ENCODE measurements around the gene FAM78A.
"Not testable (repeated sequence)": the region's sequence is repeated elsewhere in the genome, so short reads cannot be mapped to it uniquely, and the experiment has no call there.

FAM78A gene

DNA sequence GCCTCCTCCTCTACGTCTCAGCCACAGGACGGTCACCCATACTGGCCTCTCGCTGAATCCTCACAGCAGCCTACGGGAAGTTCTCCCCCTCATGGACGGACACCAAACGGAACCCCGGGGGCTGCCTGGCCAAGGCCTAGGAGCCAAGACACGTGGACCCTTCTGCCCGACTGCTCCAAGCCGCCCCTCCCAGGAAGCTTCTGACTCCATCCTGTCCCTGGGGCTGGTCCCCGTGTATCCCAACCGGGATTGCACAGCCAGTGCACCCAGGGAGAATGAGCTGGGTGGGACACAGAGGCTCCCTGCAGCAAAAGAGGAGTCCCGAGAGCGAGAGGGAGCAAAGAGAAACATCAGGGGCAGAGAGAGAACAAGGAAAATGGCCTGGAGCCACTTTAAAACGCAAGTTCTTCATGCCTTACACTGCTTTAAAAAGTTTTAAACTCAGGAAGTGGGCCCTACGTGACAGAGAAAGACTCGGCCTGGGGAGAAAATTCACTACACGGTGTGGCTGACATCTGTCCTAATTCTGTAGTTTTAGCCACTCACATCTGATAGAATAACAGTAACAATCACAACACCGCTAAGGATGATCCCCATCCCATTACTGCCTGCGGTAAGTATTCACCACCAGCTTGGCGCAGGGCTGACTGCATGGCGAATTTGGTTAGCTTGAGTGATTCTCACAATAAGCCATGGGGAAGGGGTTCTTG is 3.0 kb downstream of the FAM78A start:
- H2AFZ ChIP-seq (ENCODE audit: low read depth, low read length, severe bottlenecking), result no peak overlapping the region
- peak overlapping the region; percentile 64 for H3K9ac ChIP-seq (ENCODE audit: low read length)
- no peaks in the 10 kb centered on the region for H3K9me2 ChIP-seq (replicated peaks; ENCODE audit: insufficient read depth, low read length)
- no peaks in the 10 kb centered on the region for H3K27me3 ChIP-seq (ENCODE audit: low read length)
- no peaks in the 10 kb centered on the region for H3K36me3 ChIP-seq (ENCODE audit: low read length)
- H3K9me3 ChIP-seq (ENCODE audit: insufficient read depth, low read length), result no peaks in the 10 kb centered on the region
- TF ChIP-seq, protein P1, sequence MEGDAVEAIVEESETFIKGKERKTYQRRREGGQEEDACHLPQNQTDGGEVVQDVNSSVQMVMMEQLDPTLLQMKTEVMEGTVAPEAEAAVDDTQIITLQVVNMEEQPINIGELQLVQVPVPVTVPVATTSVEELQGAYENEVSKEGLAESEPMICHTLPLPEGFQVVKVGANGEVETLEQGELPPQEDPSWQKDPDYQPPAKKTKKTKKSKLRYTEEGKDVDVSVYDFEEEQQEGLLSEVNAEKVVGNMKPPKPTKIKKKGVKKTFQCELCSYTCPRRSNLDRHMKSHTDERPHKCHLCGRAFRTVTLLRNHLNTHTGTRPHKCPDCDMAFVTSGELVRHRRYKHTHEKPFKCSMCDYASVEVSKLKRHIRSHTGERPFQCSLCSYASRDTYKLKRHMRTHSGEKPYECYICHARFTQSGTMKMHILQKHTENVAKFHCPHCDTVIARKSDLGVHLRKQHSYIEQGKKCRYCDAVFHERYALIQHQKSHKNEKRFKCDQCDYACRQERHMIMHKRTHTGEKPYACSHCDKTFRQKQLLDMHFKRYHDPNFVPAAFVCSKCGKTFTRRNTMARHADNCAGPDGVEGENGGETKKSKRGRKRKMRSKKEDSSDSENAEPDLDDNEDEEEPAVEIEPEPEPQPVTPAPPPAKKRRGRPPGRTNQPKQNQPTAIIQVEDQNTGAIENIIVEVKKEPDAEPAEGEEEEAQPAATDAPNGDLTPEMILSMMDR (IDR thresholded peaks at IDR 0.05; ENCODE audit: insufficient read depth, low read length, poor library complexity, severe bottlenecking), result no peak
- TF ChIP-seq EZH2phosphoT487 (conservative IDR thresholded peaks at IDR 0.05; ENCODE audit: low read length), result no peak
- peaks cover 11% of the 10 kb centered on the region for H3F3A ChIP-seq (ENCODE audit: insufficient read depth)
- peaks cover 13% of the 10 kb centered on the region; the same call in 1 of the 2 replicates for H3K79me2 ChIP-seq (ENCODE audit: insufficient read depth, low read length)
- peak overlapping the region; percentile 46 for H3K27ac ChIP-seq (ENCODE audit: low read depth, low read length)
- H3K4me2 ChIP-seq (ENCODE audit: low read depth, low read length, poor library complexity, severe bottlenecking), result peak overlapping the region; percentile 67
- no peaks in the 10 kb centered on the region for H4K20me1 ChIP-seq (ENCODE audit: low read depth, low read length)
- peak overlapping the region; percentile 31 for H3K4me3 ChIP-seq (ENCODE audit: insufficient read depth, low read length, poor library complexity, severe bottlenecking)

DNA sequence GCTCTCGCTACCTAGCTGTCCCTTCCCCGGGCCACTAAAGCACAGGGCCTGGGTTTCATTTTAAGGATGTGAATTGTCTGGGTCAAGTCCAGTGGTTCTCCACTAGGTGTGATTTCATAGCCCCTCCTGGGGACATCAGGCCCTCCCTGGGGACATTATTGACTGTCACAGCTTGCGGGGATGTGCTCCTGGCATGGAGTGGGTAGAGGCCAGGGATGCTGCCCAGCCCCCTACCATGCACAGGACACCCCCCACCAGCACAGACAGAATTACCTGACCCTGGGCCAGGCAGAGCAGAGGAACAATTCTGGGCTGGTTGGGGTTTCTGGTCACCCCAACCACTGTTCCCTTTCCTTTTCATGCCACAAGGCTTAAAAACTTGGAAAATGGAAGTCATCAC is 4.1 kb downstream of the FAM78A start:
- H3K79me2 ChIP-seq (ENCODE audit: insufficient read depth, low read length), result peaks cover 13% of the 10 kb centered on the region; the same call in 1 of the 2 replicates
- H3K36me3 ChIP-seq (ENCODE audit: low read length), result no peaks in the 10 kb centered on the region
- H3K9me2 ChIP-seq (replicated peaks; ENCODE audit: insufficient read depth, low read length), result no peaks in the 10 kb centered on the region
- no peaks in the 10 kb centered on the region for H3K9me3 ChIP-seq (ENCODE audit: insufficient read depth, low read length)
- H3K4me3 ChIP-seq (ENCODE audit: insufficient read depth, low read length, poor library complexity, severe bottlenecking), result no peak overlapping the region
- H3K9ac ChIP-seq (ENCODE audit: low read length), result no peak overlapping the region
- H3K27ac ChIP-seq (ENCODE audit: low read depth, low read length), result peak overlapping the region; percentile 25; the same call in 1 of the 2 replicates
- no peak overlapping the region for H2AFZ ChIP-seq (ENCODE audit: low read depth, low read length, severe bottlenecking)
- H3K27me3 ChIP-seq (ENCODE audit: low read length), result no peaks in the 10 kb centered on the region
- TF ChIP-seq, protein P1 (IDR thresholded peaks at IDR 0.05; ENCODE audit: insufficient read depth, low read length, poor library complexity, severe bottlenecking), result no peak
- TF ChIP-seq EZH2phosphoT487 (conservative IDR thresholded peaks at IDR 0.05; ENCODE audit: low read length), result no peak
- peaks cover 8% of the 10 kb centered on the region for H3F3A ChIP-seq (ENCODE audit: insufficient read depth)
- H3K4me2 ChIP-seq (ENCODE audit: low read depth, low read length, poor library complexity, severe bottlenecking), result peak overlapping the region; percentile 26
- no peaks in the 10 kb centered on the region for H4K20me1 ChIP-seq (ENCODE audit: low read depth, low read length)

DNA sequence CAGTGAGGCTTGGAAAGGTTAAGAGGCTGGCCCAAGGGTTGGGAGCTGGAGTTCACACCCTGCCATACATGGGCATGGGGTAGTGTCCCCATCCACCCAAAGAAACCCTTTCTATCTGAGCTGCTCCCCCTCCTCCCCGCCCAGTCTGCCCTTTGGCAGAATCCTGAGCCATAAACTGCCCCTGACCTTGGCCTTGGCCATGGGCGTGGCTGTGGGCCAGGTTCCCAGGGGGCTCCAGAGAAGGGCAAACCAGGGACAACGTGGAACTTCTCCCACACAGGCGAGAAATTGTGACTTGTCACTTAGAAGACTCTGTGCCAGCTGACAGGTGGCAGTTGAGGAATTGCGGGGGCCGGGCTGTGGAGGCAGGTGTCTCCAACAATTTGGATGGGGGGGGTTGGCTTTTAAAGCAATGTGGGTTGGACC is 4.8 kb downstream of the FAM78A start:
- peaks cover 13% of the 10 kb centered on the region; the same call in 1 of the 2 replicates for H3K79me2 ChIP-seq (ENCODE audit: insufficient read depth, low read length)
- H3K9me2 ChIP-seq (replicated peaks; ENCODE audit: insufficient read depth, low read length), result no peaks in the 10 kb centered on the region
- no peak overlapping the region for H2AFZ ChIP-seq (ENCODE audit: low read depth, low read length, severe bottlenecking)
- TF ChIP-seq EZH2phosphoT487 (conservative IDR thresholded peaks at IDR 0.05; ENCODE audit: low read length), result no peak
- TF ChIP-seq, protein P1 (IDR thresholded peaks at IDR 0.05; ENCODE audit: insufficient read depth, low read length, poor library complexity, severe bottlenecking), result no peak
- no peak overlapping the region for H3K4me3 ChIP-seq (ENCODE audit: insufficient read depth, low read length, poor library complexity, severe bottlenecking)
- no peak overlapping the region for H3K9ac ChIP-seq (ENCODE audit: low read length)
- H3K9me3 ChIP-seq (ENCODE audit: insufficient read depth, low read length), result no peaks in the 10 kb centered on the region
- H4K20me1 ChIP-seq (ENCODE audit: low read depth, low read length), result no peaks in the 10 kb centered on the region
- no peaks in the 10 kb centered on the region for H3K36me3 ChIP-seq (ENCODE audit: low read length)
- peaks cover 8% of the 10 kb centered on the region for H3F3A ChIP-seq (ENCODE audit: insufficient read depth)
- peak overlapping the region; percentile 43 for H3K4me2 ChIP-seq (ENCODE audit: low read depth, low read length, poor library complexity, severe bottlenecking)
- no peak overlapping the region for H3K27ac ChIP-seq (ENCODE audit: low read depth, low read length)
- no peaks in the 10 kb centered on the region for H3K27me3 ChIP-seq (ENCODE audit: low read length)

DNA sequence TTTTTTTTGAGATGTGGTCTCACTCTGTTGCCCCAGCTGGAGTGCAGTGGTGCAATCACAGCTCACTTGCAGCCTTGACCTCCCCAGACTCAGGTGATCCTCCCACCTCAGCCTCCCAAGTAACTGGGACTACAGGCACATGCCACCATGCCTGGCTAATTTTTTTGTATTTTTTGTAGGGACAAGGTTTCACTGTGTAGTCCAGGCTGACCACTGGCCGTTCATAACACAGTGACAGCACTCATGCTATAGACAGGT is 5.4 kb downstream of the FAM78A start:
- H3F3A ChIP-seq (ENCODE audit: insufficient read depth); H2AFZ ChIP-seq (ENCODE audit: low read depth, low read length, severe bottlenecking); H3K36me3 ChIP-seq (ENCODE audit: low read length); H3K9me3 ChIP-seq (ENCODE audit: insufficient read depth, low read length); H3K9me2 ChIP-seq (replicated peaks; ENCODE audit: insufficient read depth, low read length); H3K4me3 ChIP-seq (ENCODE audit: insufficient read depth, low read length, poor library complexity, severe bottlenecking); H3K27me3 ChIP-seq (ENCODE audit: low read length); H4K20me1 ChIP-seq (ENCODE audit: low read depth, low read length): not testable (repeated sequence)
- Histone ChIP-seq H3K79me2 (ENCODE audit: insufficient read depth, low read length) (peaks cover 13% of the 10 kb centered on the region; the same call in 1 of the 2 replicates), H3K4me2 (ENCODE audit: low read depth, low read length, poor library complexity, severe bottlenecking) (peak overlapping the region; percentile 43), H3K27ac (ENCODE audit: low read depth, low read length) (peak overlapping the region; percentile 65; the same call in 1 of the 2 replicates), H3K9ac (ENCODE audit: low read length) (0 out of 2 replicates have a peak overlapping the region, but pooled peaks have one; percentile 34)
